ENCODE data around the gene TXNDC15.
"Not testable (repeated sequence)": the region's sequence is repeated elsewhere in the genome, so short reads cannot be mapped to it uniquely, and the experiment has no call there.

Gene TXNDC15

DNA sequence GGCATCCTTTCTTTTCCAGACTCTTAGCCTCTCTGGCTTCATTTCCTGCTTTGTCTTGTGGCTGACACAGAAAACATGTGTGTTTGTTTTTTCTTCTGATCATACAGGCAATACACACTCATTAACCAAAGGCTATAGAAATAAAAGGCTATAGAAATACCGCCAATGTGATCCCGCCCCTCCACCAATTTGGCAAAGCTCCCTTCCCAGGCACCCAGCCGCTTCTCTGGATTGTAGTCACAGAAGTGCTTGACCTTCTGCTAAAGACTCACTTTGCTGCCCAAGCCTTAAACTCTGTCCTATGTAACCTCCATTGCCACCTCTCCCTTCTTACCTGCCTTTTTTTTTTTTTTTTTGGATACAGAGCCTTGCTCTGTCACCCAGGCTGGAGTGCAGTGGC lies 5.3 kb downstream of the TXNDC15 start:
- no peak for DNase-seq

DNA sequence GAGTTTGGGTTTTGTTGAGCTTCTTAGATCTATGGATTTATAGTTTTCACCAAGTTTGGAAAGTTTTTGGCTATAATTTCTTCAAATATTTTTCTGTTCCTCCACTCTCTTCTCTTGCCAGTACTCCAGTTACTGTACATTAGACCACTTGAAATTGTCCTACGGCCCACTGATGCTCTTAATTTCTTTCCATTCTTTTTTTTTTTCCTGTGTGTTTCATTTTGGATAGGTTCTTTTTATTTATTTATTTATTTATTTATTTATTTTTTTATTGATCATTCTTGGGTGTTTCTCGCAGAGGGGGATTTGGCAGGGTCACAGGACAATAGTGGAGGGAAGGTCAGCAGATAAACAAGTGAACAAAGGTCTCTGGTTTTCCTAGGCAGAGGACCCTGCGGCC lies 6.8 kb downstream of the TXNDC15 start:
- not testable (repeated sequence) for DNase-seq

- DNase-seq: not testable (repeated sequence)
Measured at GRCh38 chr5:134881711-134882110, 7.5 kb downstream of the TXNDC15 start.

- DNase-seq: no peak
Measured at GRCh38 chr5:134887593-134888159, 13.5 kb downstream of the TXNDC15 start.

DNA sequence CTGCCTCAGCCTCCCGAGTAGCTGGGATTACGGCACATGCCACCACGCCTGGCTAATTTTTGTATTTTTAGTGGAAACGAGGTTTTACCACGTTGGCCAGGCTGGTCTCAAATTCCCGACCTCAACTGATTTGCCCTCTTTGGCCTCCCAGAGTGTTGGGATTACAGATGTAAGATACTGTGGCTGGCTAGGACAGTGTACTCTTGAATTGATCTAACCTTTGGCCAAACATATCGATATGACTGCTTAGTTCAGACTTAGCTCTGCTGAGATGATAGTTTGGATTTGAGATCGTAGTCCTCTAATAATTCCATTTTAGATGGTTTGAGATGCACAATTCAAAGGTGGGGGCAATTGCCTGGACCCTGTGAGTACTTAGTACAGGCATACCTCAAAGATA lies 15.2 kb downstream of the TXNDC15 start:
- DNase-seq: no peak

- no peak for DNase-seq
Measured at GRCh38 chr5:134891473-134891872, 17.3 kb downstream of the TXNDC15 start.

DNA sequence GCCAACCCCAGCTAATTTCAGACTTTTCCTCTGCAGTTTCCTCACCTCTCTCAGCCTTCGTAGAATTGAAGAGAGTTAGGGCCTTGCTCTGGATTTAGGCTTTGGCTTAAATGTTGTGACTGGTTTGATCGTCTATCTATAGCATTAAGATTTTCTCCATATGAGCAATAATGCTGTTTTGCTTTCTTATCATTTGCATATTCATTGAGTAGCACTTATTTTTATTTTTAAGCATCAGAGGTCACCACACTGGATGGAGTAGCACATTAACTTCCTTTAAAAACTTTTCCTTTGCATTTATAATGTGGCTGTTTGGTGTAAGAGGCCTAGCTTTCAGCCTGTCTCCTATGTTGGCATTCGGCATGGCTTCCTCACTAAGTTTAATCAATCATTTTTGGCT lies 18.1 kb downstream of the TXNDC15 start:
- no peak for DNase-seq

- DNase-seq: no peak
Measured at GRCh38 chr5:134892926-134893325, 18.8 kb downstream of the TXNDC15 start.

- no peak for DNase-seq
Measured at GRCh38 chr5:134893748-134894505, 19.8 kb downstream of the TXNDC15 start.

DNA sequence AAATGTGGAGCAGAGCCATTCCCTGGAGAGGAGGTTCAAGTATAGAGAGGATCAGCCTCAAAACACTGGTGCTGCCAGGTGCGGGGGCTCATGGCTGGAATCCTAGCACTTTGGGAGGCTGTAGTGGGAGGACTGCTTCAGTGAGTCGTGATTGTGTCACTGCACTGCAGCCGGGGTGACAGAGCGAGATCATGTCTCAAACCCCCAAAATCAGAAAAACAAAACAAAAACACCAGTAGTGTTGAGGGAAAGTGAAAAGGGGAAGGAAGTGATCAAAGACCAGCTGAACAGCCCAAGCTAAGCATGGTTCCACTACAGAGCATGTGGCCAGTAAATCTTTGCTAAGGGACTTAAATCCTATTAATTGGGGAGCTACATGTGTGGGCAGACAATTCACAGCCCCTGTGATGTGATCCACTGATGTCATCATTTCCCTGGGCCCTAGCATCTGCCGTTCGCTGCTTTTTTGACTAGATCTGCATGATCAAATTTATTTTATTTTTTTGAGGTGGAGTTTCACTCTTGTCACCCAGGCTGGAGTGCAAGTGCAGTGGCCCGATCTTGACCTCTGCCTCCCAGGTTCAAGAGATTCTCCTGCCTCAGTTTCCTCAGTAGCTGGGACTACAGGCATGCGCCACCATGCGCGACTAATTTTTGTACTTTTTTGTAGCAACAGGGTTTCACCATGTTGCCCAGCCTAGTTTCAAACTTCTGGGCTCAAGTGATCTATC lies 28.1 kb downstream of the TXNDC15 start:
- no peak for DNase-seq

DNA sequence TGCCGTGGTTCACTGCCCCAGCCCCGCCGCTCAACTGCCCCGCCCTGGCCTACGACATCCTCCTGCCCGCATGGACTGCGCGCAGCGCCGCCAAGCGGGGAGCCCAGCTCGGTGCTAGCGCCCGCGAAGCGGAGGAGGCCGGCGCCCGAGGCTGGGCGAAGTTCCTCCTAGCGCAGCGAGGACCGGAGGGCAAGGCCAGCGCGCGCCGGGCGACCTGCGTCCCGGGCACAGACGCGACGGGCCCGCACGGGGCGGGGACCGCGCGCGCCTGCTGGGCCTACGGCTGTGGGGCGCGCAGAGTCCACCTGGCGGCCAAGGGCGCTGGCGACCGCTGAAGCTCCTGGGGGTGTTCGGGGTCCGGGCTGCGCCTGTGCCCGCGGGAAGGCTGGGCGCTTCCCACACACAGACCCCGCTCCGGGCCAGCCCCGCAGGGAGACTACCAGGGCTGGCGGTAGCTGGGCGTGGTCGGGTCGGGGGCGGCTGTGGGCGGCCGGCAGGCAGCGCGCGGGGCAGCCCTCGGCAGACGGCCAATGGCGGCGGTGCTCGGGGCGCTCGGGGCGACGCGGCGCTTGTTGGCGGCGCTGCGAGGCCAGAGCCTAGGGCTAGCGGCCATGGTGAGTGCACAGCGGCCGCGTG lies 30.6 kb downstream of the TXNDC15 start, which contains the start of gene PCBD2:
PCBD2 (plus strand) TSS at position 522 of the 636 bp plus-strand sequence; CDS start at position 531, 9 bp downstream.
- peak; percentile 64 for DNase-seq

DNA sequence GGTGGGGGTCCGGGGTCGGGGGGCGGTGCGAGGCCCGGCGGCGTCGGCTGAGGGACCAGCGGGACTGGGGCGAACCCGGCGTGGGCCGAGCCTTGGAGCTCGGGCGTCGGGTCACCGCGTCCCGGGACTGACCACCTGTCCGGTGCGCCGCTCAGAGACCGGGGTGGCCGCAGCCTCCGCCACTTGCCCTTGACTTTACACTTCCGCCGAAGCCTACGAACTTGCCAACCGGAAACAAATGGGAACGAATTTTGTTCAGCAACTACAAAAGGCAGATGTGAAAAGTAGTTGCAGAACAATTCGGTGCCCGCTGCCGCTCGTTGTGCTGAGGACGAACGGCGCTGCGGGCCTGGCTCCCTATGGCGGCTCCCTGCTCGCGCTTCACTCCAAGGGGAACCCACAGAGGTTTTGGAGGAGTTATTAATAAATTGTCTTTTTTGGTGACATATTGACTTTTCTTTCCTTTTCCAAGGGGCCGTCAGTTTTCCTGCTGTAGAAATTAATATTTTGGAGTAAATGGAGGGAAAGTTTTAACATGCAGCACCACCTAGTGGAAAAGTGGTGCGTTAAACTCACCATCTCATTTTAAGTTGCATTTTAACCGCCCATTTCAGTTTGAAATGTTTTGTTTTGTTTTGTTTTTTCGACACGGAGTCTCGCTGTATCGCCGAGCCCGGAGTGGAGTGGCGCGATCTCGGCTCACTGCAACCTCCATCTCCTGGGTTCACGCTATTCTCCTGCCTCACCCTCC lies 31.2 kb downstream of the TXNDC15 start:
- DNase-seq: peak; percentile 31

GRCh38 chr5:134906811-134907210 lies 32.6 kb downstream of the TXNDC15 start:
- no peak for DNase-seq

DNA sequence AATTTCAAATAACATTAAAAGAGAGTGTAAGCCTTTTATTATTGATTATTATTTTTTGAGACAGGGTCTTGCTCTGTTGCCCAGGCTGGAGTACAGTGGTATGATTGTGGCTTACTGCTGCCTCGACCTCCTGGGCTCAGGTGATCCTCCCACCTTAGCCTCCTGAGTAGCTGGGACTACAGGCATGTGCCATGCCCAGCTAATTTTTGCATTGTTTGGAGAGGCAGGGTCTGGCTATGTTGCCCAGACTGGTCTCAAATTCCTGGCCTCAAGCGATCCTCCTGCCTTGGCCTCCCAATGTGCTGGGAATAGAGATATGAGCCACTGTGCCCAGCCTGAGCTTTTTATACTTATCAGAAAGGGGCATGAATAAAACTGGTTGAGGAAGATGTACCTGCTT lies 36.6 kb downstream of the TXNDC15 start:
- not testable (repeated sequence) for DNase-seq

DNA sequence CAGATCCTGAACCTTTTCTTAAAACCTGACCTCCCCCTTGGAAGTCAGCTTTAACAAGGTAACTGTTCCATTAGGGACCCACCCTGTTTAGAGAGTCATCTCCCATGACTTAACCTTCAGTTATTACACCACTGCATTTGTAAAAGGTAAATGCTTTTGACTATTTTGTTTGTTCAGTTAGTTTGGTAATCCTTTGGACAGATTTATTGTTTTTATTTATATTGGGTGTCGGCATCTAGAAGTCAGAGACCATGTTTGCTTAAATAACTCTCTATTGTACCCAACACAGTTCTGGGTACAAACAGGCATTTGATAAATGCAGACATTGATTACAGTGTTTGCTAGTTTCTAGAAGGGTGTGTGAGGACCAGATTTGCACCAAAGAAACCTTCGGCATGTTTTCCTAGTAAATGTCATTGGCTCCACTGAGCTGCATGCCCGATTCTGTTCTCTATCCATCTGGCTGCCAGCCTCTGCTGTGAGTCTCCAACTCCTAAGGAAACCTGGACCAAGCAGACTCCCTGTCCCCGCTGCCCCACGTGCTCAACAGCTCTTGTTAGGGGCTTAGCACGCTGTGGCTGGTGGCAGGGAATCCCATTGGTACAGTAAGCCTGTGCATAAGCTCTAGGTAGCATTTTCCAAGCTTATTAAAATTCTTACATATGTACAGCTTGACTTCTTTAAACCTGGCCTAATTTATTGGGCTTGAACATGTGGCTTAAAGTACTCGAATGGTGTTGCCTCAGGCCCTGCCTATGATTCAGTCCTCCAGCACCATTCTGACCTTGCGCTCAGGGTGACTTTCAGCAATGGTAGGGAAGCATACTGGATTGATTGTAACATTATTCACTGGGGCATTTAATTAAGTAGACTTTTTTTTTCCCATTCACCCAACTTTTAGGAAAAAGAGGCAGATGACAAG lies 37.4 kb downstream of the TXNDC15 start:
- DNase-seq: no peak

DNA sequence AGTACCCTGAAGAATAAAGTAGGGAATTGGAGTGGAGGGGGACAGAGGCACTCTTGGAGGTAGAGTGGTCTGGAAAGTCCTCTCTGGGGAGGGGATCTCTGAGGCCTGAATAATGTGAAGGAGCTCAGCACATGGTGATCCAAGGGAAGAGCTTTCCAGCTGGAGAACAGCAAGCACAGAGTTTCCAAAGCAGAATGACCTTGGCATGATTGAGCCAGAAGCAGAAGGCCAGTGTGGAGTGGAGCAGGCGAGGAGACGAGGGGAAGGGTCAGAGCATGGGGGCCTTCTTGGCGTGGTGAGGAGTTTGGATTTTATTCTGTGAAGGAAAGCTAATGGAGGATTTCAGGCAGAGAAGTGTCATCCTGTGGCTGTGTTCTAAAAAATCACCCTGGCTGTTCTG lies 39.1 kb downstream of the TXNDC15 start:
- no peak for DNase-seq

- DNase-seq: no peak
Measured at GRCh38 chr5:134913795-134914194, 39.6 kb downstream of the TXNDC15 start.

DNA sequence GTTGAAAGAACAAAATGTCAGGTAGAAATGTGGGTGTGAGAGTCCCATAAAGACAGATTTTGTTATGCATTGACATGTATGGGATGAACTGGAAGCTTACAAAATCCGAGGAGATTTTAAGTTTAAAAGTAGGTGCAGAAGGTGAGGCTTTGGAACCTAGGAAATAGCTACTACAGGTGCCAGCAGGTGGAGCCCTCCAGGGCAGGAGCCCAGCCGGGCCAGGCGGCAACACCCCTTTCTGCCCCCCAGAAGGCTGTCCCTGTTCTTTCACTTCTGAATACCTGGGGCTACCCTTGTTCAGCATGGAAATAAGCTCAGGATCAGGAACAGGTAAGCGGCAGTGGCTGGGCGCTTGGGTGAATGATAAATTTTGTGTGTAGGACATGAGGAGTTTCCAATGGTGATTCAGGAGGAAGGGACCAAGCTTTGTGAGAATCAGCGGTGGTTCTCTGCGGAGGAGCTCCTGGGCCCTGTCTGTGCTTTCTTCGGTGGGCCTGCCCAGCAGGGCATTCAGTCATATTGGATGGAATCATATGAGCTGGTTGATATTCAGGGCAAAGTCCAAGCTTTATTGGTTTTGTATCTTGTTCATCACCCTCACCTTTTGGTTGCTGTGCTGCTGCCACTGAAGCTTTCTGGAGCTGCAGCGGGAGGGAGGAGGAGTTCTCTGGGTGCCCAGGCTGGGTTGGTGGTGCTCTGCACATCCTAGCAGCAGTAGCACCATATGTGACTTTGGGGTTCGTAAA lies 43.1 kb downstream of the TXNDC15 start:
- DNase-seq: no peak

DNA sequence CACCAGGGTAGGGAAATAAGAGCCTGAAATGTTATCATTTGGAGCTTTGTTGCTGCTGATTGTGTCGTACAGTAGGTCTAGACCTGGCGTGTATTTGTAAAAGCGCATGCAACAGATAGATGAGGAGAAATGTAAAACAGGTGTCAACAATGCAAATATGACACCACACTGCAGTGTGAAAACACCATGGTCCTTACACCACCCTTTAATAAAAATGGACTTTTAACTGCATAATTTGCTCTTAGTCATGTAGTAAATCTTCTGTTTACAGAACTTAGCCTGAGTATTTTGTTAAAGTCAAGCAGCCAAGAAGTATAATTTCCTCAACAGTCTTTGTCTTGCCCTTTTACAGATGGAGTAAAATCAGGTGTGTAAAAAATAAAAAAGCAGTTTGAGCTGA lies 44.7 kb downstream of the TXNDC15 start:
- no peak for DNase-seq

DNA sequence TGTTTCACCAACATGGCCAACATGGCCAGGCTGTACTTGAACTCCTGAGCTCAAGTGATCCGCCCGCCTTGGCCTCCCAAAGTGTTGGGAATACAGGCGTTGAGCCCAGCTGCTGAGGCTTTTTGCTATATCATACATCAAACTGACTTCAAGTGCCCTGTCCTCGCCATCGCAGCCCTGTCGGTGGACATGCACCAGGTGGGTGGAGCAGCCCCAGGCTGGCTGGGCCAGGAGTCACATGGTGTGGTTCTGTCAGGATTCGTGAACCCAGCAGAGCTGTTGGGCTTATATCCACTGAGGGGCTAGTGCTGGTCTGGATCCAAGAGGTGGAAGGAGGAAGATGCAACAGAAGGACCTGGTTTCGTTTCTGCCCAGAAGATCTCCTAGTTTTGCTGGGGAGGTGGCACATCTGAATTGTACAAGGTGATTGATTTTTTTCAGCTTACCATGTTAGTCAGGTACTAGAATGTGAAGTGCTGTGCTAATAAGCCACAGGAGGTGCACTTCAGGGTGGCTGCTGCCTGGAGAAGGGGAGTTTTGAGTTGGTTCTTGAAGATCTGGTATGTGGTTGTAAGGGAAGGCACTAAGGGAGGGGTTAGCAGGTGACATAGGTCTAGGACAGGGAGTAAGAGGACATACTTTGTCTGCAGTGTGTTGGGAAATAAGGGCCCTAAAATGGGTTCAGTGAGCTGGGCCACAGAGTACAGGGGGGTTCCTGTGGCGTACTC lies 46.8 kb downstream of the TXNDC15 start:
- peak; percentile 65 for DNase-seq
